OCI-LY1 (cell line): Measurements from ENCODE around the gene PTPRN2.

ENCODE experiments used
- H2AFZ ChIP-seq: fragments of 200-600 bp; sonication (generic), shearing (Covaris generic); 2 replicates; pipeline ENCODE4 v1.6.0; 2014; ENCODE audit warnings: antibody characterized with exemption, mild to moderate bottlenecking, low read length
- H3F3A ChIP-seq: fragments of 200-600 bp; sonication (generic), shearing (Covaris generic); 2 replicates; pipeline ENCODE4 v1.6.0; 2014; ENCODE audit warnings: mild to moderate bottlenecking, antibody characterized with exemption, low read length, moderate library complexity; ENCODE audit not compliant: insufficient read depth
- H3K27ac ChIP-seq: fragments of 200-600 bp; sonication (generic); 2 replicates; pipeline ENCODE4 v1.5.1; 2014; ENCODE audit warnings: low read length, mixed run types, mild to moderate bottlenecking, low read depth; ENCODE audit not compliant: poor library complexity, severe bottlenecking
- H3K27me3 ChIP-seq: fragments of 200-600 bp; sonication (generic); 2 replicates; pipeline ENCODE4 v1.6.0; 2014; ENCODE audit warnings: antibody characterized with exemption, mild to moderate bottlenecking, low read length, moderate library complexity; ENCODE audit not compliant: insufficient read depth
- H3K36me3 ChIP-seq: fragments of 200-600 bp; sonication (generic); 2 replicates; pipeline ENCODE4 v1.6.1; 2014; ENCODE audit warnings: mild to moderate bottlenecking, antibody characterized with exemption, low read length, moderate library complexity, mixed read lengths; ENCODE audit not compliant: insufficient read depth
- H3K4me1 ChIP-seq: fragments of 200-600 bp; sonication (generic); 2 replicates; pipeline ENCODE4 v1.5.1; 2014; ENCODE audit warnings: mild to moderate bottlenecking, low read length, moderate library complexity; ENCODE audit not compliant: insufficient read depth, severe bottlenecking
- H3K4me2 ChIP-seq: fragments of 200-600 bp; sonication (generic), shearing (Covaris generic); 2 replicates; pipeline ENCODE4 v1.6.1; 2014; ENCODE audit warnings: low read length
- H3K4me3 ChIP-seq: fragments of 200-600 bp; sonication (generic); 2 replicates; pipeline ENCODE4 v1.5.1; 2014; ENCODE audit warnings: low read length, low read depth, mild to moderate bottlenecking, mixed read lengths; ENCODE audit not compliant: poor library complexity, severe bottlenecking
- H3K79me2 ChIP-seq: fragments of 200-600 bp; shearing (Covaris generic); 2 replicates; pipeline ENCODE4 v1.6.1; 2016; ENCODE audit warnings: mixed run types, low read length, mixed read lengths; ENCODE audit not compliant: insufficient read depth
- H3K9ac ChIP-seq: fragments of 200-600 bp; sonication (generic), shearing (Covaris generic); 2 replicates; pipeline ENCODE4 v1.6.1; 2014; ENCODE audit warnings: mild to moderate bottlenecking, low read length, mixed read lengths
- H3K9me2 ChIP-seq: fragments of 200-600 bp; sonication (generic), shearing (Covaris generic); 2 replicates; pipeline ENCODE4 v1.6.1; 2014; ENCODE audit warnings: low read depth, mild to moderate bottlenecking, low read length, mixed read lengths
- H3K9me3 ChIP-seq: fragments of 200-600 bp; shearing (Covaris generic); 2 replicates; pipeline ENCODE4 v1.6.1; 2014; ENCODE audit warnings: low read length, mixed read lengths
- H4K20me1 ChIP-seq: fragments of 200-600 bp; sonication (generic), shearing (Covaris generic); 2 replicates; pipeline ENCODE4 v1.6.0; 2016; ENCODE audit warnings: mild to moderate bottlenecking, low read length; ENCODE audit not compliant: insufficient read depth
- CTCF ChIP-seq: fragments of 200-600 bp; sonication (generic), shearing (Covaris generic); IDR thresholded peaks from 2 replicates; pipeline ENCODE4 v1.5.1; 2017; ENCODE audit warnings: mild to moderate bottlenecking, antibody characterized with exemption, low read length, moderate library complexity, mixed read lengths
- EZH2 ChIP-seq: fragments of 200-600 bp; sonication (generic), shearing (Covaris generic); IDR thresholded peaks from 2 replicates; pipeline ENCODE4 v1.8.0; 2017; ENCODE audit warnings: borderline replicate concordance, mixed run types, mild to moderate bottlenecking, antibody characterized with exemption, low read length, moderate library complexity, mixed read lengths

The PTPRN2 gene

GRCh38 chr7:158569858-158570323, 17.7 kb downstream of the PTPRN2 start:
- TF ChIP-seq EZH2 (no peak), CTCF (no peak)

GRCh38 chr7:158568974-158569857, 18.4 kb downstream of the PTPRN2 start:
- no peaks in the 10 kb centered on the region for H3K36me3 ChIP-seq

More at GRCh38 chr7:158569858-158570323, 17.7 kb downstream of the PTPRN2 start:
- H3K27me3 ChIP-seq = no peaks in the 10 kb centered on the region
- no peaks in the 10 kb centered on the region for H4K20me1 ChIP-seq
- H2AFZ ChIP-seq = no peak overlapping the region
- H3K9me2 ChIP-seq = no peaks in the 10 kb centered on the region
- H3K4me2 ChIP-seq = no peak overlapping the region
- H3F3A ChIP-seq = no peaks in the 10 kb centered on the region
- H3K4me3 ChIP-seq = no peak overlapping the region
- no peak overlapping the region for H3K9ac ChIP-seq
- no peaks in the 10 kb centered on the region for H3K9me3 ChIP-seq
- H3K27ac ChIP-seq = no peak overlapping the region
- H3K79me2 ChIP-seq = no peaks in the 10 kb centered on the region
- no peaks in the 10 kb centered on the region for H3K36me3 ChIP-seq
- peaks cover 23% of the 10 kb centered on the region for H3K4me1 ChIP-seq

GRCh38 chr7:158567153-158567603, 20.4 kb downstream of the PTPRN2 start:
- Histone ChIP-seq H3K9me3 (no peaks in the 10 kb centered on the region), H3K9me2 (no peaks in the 10 kb centered on the region), H3F3A (no peaks in the 10 kb centered on the region), H3K4me2 (no peak overlapping the region), H3K9ac (no peak overlapping the region), H2AFZ (no peak overlapping the region), H3K27me3 (no peaks in the 10 kb centered on the region), H4K20me1 (no peaks in the 10 kb centered on the region), H3K36me3 (no peaks in the 10 kb centered on the region), H3K27ac (no peak overlapping the region), H3K79me2 (no peaks in the 10 kb centered on the region), H3K4me1 (peaks cover 7% of the 10 kb centered on the region), H3K4me3 (no peak overlapping the region)
- TF ChIP-seq EZH2 (no peak), CTCF (no peak)

More at GRCh38 chr7:158568974-158569857, 18.4 kb downstream of the PTPRN2 start:
- no peak overlapping the region for H3K4me3 ChIP-seq
- H3K27ac ChIP-seq = no peak overlapping the region
- no peaks in the 10 kb centered on the region for H3K9me2 ChIP-seq
- no peak overlapping the region for H3K9ac ChIP-seq
- no peaks in the 10 kb centered on the region for H3K9me3 ChIP-seq
- H3K79me2 ChIP-seq = no peaks in the 10 kb centered on the region
- no peaks in the 10 kb centered on the region for H3F3A ChIP-seq
- H4K20me1 ChIP-seq = no peaks in the 10 kb centered on the region
- H3K27me3 ChIP-seq = no peaks in the 10 kb centered on the region
- no peak overlapping the region for H2AFZ ChIP-seq
- TF ChIP-seq CTCF (no peak), EZH2 (no peak)
- no peak overlapping the region for H3K4me2 ChIP-seq
- peaks cover 23% of the 10 kb centered on the region for H3K4me1 ChIP-seq
